ENCODE results near the gene GTF2A1L.
"Not testable (repeated sequence)": the region's sequence is repeated elsewhere in the genome, so short reads cannot be mapped to it uniquely, and the experiment has no call there.

Gene GTF2A1L

GRCh38 chr2:48617618-48618017 is at the start of gene GTF2A1L:
Gene GTF2A1L (plus strand): TSS chr2:48617856. CDS start chr2:48617875, 19 bp downstream.
- DNase-seq = no peak

GRCh38 chr2:48568547-48568946 is 49.1 kb upstream of the GTF2A1L start:
- DNase-seq = no peak

- DNase-seq = no peak
These were observed 48.2 kb upstream of the GTF2A1L start for GRCh38 chr2:48569433-48569832.

- DNase-seq = no peak
These were observed 44.8 kb upstream of the GTF2A1L start for GRCh38 chr2:48572816-48573215.

GRCh38 chr2:48574353-48575287 is 43.0 kb upstream of the GTF2A1L start:
- DNase-seq = no peak

GRCh38 chr2:48578313-48578712 is 39.3 kb upstream of the GTF2A1L start:
- no peak for DNase-seq

- no peak for DNase-seq
These were observed 33.7 kb upstream of the GTF2A1L start for GRCh38 chr2:48583961-48584360.

GRCh38 chr2:48584551-48584950 is 33.1 kb upstream of the GTF2A1L start:
- DNase-seq = no peak

- DNase-seq = no peak
These were observed 31.2 kb upstream of the GTF2A1L start for GRCh38 chr2:48586433-48586832.

- no peak for DNase-seq
These were observed 30.1 kb upstream of the GTF2A1L start for GRCh38 chr2:48587560-48587959.

- no peak for DNase-seq
These were observed 29.7 kb upstream of the GTF2A1L start for GRCh38 chr2:48587961-48588360.

- DNase-seq = no peak
These were observed 28.9 kb upstream of the GTF2A1L start for GRCh38 chr2:48588745-48589144.

- DNase-seq = no peak
These were observed 28.4 kb upstream of the GTF2A1L start for GRCh38 chr2:48589170-48589767.

GRCh38 chr2:48590017-48590416 is 27.6 kb upstream of the GTF2A1L start:
- DNase-seq = no peak

- DNase-seq = no peak
These were observed 25.6 kb upstream of the GTF2A1L start for GRCh38 chr2:48592067-48592466.

- not testable (repeated sequence) for DNase-seq
These were observed 20.9 kb upstream of the GTF2A1L start for GRCh38 chr2:48596751-48597150.

GRCh38 chr2:48597492-48597891 is 20.2 kb upstream of the GTF2A1L start:
- no peak for DNase-seq

GRCh38 chr2:48600204-48600813 is 17.3 kb upstream of the GTF2A1L start:
- DNase-seq = no peak

- DNase-seq = no peak
These were observed 16.7 kb upstream of the GTF2A1L start for GRCh38 chr2:48600917-48601316.

GRCh38 chr2:48601349-48601748 is 16.3 kb upstream of the GTF2A1L start:
- no peak for DNase-seq

GRCh38 chr2:48605482-48606175 is 12.0 kb upstream of the GTF2A1L start:
- DNase-seq = no peak

- DNase-seq = no peak
These were observed 10.2 kb upstream of the GTF2A1L start for GRCh38 chr2:48607307-48608014.

- DNase-seq = no peak
These were observed 4.4 kb upstream of the GTF2A1L start for GRCh38 chr2:48613211-48613610.

Data from activated CD4-positive, CD25-positive, alpha-beta regulatory T cell (primary cell).